ENCODE results near the gene MACROD2.

Gene MACROD2

DNA sequence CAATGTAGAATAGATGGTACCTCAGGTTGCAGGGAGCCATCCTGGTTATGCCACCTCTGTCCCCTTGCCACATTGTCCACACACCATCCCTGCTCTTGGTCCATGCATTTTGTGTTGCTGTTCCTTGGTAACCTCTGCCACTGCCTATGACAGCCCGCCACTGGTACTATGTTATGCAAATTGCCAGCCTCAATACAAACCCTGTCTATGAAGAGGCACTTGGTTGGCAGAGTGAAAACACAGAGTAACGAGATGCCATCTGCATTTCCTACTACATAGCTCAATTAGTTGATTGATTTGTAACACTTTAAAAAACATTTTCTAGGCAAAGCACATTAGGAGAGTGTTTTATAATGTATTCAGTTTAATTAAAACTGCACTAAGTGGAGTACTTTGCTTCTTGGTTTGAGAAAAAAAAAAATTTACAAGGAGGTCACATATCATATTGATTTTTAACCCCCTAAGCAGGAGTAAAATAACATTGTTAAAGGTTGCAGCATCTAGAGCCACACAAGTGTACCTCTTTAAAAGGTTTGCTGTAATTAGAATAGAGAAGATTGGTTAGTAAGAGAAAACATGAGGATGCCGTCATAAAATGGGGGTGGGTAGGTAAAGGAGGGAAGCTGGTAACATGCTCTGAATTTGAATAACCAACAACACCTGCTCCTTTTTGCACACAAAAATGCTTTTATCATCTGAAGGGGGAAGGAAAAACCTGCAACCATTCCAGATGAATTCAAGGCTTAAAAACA, 1760.9 kb downstream of the MACROD2 start:
- H3K36me3 Mint-ChIP-seq (ENCODE audit: low read depth) = no peaks in the 10 kb centered on the region
- no peaks in the 10 kb centered on the region for H3K27me3 Mint-ChIP-seq (ENCODE audit: low read depth)
- H3K4me1 Mint-ChIP-seq (ENCODE audit: low read depth) = no peaks in the 10 kb centered on the region
- no peak for DNase-seq (ENCODE audit: low spot score)
- no peak overlapping the region for H3K27ac Mint-ChIP-seq
- H3K9me3 Mint-ChIP-seq = peaks cover 8% of the 10 kb centered on the region
- no peak overlapping the region for H3K4me3 Mint-ChIP-seq

DNA sequence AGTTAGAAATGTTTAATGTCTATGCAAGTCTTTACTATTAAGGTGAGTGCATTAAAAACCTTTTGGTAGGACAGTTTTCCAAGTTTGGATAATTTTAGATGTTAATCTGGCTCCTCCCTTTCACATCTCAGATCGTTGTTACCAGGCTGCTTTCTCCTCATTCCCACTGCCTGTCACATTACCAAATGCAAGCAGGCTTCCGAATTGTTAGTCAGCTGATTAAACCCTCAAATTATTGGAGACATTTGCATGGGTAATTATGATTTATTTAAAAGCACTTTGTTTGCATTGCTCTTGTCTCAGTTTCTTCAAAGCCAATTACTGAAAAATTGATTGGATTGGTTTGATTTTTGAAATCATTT, 1761.4 kb downstream of the MACROD2 start:
- Mint-ChIP-seq H3K4me1 (ENCODE audit: low read depth) (no peaks in the 10 kb centered on the region), H3K27ac (no peak overlapping the region), H3K4me3 (no peak overlapping the region), H3K27me3 (ENCODE audit: low read depth) (no peaks in the 10 kb centered on the region), H3K9me3 (peaks cover 8% of the 10 kb centered on the region), H3K36me3 (ENCODE audit: low read depth) (no peaks in the 10 kb centered on the region)
- no peak for DNase-seq (ENCODE audit: low spot score)

DNA sequence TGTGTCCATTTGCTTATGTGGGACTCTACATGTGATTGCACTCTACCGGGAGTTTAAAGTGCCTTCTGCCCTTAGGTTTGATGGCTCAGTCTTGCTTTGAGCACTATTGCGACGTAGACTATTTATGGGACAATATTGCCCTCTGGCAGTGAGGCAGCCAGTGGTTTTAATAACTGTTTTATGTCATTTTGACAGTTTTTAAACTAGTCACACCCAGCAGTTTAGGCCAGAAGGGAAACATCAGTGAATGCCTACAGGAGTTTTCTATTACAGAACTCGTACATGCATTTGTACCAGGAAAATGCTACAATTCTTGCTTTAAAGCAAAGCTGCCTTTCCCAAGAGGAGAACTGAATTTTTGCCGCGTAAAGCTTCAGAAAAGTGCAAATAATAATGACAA, 1764.3 kb downstream of the MACROD2 start:
- Mint-ChIP-seq H3K36me3 (ENCODE audit: low read depth) (no peaks in the 10 kb centered on the region), H3K4me3 (no peak overlapping the region), H3K27ac (no peak overlapping the region), H3K4me1 (ENCODE audit: low read depth) (no peaks in the 10 kb centered on the region), H3K27me3 (ENCODE audit: low read depth) (no peaks in the 10 kb centered on the region), H3K9me3 (peaks cover 8% of the 10 kb centered on the region)
- no peak for DNase-seq (ENCODE audit: low spot score)

DNA sequence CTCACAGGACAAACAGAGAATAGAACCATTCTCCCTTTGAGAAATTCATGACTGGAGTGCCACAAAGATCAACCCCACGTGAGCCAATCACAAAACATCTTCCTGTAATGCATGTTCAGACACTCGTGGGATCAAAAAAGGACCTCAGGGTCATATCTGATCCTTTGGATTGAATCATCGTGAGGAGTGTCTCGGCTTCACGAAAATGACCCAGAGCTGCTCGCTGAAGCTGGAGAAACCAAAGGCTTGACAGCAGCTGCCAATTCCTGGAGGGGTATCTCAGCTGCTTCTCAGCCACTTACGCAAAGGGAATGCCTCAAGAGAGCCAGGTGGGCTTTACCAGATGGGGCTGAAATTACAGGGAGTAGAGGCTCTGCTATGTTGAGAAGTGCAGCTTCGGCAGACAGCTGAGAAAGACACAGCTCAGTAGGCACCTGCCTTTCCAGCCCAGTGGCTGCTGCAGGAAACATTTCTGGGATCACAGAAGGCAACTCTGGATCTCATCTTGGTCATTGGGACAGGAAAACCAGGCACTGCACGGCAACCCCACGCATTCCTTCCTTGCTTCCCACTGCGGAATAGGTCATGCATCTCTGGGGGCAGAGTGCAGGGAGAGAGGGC, 1764.8 kb downstream of the MACROD2 start:
- Mint-ChIP-seq H3K9me3 (peaks cover 13% of the 10 kb centered on the region), H3K4me3 (no peak overlapping the region), H3K27me3 (ENCODE audit: low read depth) (no peaks in the 10 kb centered on the region), H3K36me3 (ENCODE audit: low read depth) (no peaks in the 10 kb centered on the region), H3K4me1 (ENCODE audit: low read depth) (no peaks in the 10 kb centered on the region), H3K27ac (no peak overlapping the region)
- DNase-seq (ENCODE audit: low spot score) = no peak

DNA sequence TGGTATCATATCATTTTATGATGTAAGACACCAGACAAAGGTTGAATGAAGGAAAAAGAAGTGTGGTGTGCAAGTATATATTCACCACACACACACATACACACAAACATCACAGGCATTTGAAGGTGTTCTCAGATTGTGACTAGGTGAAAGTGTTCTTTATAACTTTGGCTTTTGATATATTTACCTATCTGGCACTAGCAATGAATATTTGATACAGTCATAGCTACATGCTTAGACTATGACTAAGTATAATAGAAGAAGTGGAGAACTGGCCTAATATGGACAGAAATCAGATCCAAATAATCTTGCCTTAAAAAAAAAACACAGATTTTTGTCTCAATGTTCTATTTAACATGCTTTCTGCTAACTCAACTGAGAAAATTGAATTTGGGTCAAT, 1768.0 kb downstream of the MACROD2 start:
- no peak for DNase-seq (ENCODE audit: low spot score)
- H3K9me3 Mint-ChIP-seq = peaks cover 7% of the 10 kb centered on the region
- no peak overlapping the region for H3K4me3 Mint-ChIP-seq
- no peaks in the 10 kb centered on the region for H3K4me1 Mint-ChIP-seq (ENCODE audit: low read depth)
- no peaks in the 10 kb centered on the region for H3K36me3 Mint-ChIP-seq (ENCODE audit: low read depth)
- H3K27me3 Mint-ChIP-seq (ENCODE audit: low read depth) = no peaks in the 10 kb centered on the region
- H3K27ac Mint-ChIP-seq = no peak overlapping the region

DNA sequence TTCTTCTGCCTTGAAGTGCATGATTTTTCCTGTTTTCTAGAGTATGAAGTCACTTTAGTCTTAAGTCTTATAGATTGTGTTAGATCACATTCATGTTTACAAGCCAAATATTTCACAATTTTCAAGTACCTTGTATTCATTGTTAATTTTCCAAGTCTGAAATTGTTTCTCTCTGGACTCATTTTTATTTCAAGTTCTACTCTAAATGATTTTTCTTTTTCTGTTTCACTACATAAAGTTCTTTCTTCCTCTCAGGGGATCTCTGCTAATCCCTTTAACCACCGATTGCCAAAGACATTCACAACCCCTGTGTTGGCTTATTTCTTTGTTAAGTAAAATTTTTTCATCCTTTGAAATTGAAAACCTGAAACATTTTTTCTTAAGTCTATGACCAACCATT, 1772.3 kb downstream of the MACROD2 start:
- no peaks in the 10 kb centered on the region for H3K36me3 Mint-ChIP-seq (ENCODE audit: low read depth)

DNA sequence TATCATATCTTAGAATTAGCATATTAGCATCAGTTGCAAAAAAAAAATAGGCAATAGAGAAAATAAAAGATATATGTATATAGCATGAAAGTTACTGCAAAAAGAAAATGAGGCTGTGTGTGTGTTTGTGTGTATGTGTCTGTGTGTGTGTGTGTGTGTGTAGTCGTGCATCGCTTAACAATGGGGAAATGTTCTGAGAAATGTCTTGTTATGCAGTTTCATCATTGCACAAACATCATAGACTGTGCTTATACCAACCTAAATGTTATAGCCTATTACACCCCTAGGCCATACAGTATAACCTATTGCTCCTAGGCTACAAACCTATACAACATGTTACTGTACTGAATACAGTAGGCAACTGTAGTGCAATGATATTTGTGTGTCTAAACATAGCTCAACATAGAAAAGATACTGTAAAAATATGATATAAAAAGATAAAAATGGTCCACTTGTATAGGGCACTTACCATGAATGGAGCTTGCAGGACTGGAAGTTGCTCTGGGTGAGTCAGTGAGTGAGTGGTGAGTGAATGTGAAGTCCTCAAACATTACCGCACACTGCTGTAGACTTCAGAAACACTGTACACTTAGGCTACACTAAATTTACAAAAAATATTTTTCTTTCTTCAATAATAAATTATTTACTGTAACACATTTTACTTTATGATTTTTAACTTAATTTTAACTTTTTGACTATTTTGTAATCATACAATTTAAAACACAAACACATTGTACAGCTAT, 1772.9 kb downstream of the MACROD2 start:
- Mint-ChIP-seq H3K4me1 (ENCODE audit: low read depth) (no peaks in the 10 kb centered on the region), H3K4me3 (no peak overlapping the region), H3K27ac (no peak overlapping the region), H3K36me3 (ENCODE audit: low read depth) (no peaks in the 10 kb centered on the region), H3K27me3 (ENCODE audit: low read depth) (no peaks in the 10 kb centered on the region), H3K9me3 (peaks cover 11% of the 10 kb centered on the region)
- no peak for DNase-seq (ENCODE audit: low spot score)

More for the DNA sequence above, 1772.3 kb downstream of the MACROD2 start:
- Mint-ChIP-seq H3K9me3 (peaks cover 11% of the 10 kb centered on the region), H3K4me3 (no peak overlapping the region), H3K4me1 (ENCODE audit: low read depth) (no peaks in the 10 kb centered on the region), H3K27me3 (ENCODE audit: low read depth) (no peaks in the 10 kb centered on the region), H3K27ac (no peak overlapping the region)
- DNase-seq (ENCODE audit: low spot score) = no peak

DNA sequence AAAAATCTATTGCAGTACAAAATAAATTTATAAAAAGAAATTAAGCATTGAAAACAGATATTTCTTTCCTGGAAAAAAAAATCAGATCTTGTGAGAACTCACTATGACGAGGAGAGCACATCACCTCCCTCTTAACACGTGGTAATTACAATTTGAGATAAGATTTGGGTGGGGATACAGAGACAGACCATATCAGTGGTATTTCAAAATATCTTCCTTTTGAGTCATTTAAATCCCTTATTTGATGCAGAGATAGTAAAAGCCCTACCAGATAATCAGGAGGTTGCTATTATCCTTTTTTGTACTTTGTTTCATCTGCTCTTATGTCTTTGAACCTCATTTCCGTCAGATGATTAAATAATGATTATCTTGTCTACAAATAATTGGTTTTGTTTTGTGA, 1777.5 kb downstream of the MACROD2 start:
- Mint-ChIP-seq H3K36me3 (ENCODE audit: low read depth) (no peaks in the 10 kb centered on the region), H3K27me3 (ENCODE audit: low read depth) (no peaks in the 10 kb centered on the region), H3K4me1 (ENCODE audit: low read depth) (no peaks in the 10 kb centered on the region), H3K9me3 (peaks cover 3% of the 10 kb centered on the region), H3K4me3 (no peak overlapping the region), H3K27ac (no peak overlapping the region)
- no peak for DNase-seq (ENCODE audit: low spot score)

DNA sequence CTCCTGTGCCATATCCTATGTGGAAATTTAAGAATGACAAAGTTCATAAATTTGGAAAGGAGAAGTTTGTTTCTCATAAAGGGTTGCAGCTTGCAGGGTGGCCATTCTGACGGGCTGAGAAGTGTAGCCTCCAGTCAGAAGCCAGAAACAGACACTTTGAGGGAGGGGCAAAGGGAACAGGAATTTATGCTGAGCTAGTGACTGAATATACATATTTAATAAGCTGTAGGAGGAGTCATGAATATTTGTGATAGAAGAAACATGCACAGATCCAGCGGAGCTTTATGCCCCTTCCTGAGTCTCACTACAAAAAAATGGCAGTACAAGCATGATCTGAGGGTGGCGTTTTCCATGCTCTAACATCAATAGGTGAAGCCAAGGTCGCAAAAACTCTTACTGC, 1779.6 kb downstream of the MACROD2 start:
- peaks cover 3% of the 10 kb centered on the region for H3K9me3 Mint-ChIP-seq
- no peaks in the 10 kb centered on the region for H3K27me3 Mint-ChIP-seq (ENCODE audit: low read depth)
- no peaks in the 10 kb centered on the region for H3K36me3 Mint-ChIP-seq (ENCODE audit: low read depth)
- H3K4me3 Mint-ChIP-seq = no peak overlapping the region
- no peaks in the 10 kb centered on the region for H3K4me1 Mint-ChIP-seq (ENCODE audit: low read depth)
- DNase-seq (ENCODE audit: low spot score) = no peak
- no peak overlapping the region for H3K27ac Mint-ChIP-seq

DNA sequence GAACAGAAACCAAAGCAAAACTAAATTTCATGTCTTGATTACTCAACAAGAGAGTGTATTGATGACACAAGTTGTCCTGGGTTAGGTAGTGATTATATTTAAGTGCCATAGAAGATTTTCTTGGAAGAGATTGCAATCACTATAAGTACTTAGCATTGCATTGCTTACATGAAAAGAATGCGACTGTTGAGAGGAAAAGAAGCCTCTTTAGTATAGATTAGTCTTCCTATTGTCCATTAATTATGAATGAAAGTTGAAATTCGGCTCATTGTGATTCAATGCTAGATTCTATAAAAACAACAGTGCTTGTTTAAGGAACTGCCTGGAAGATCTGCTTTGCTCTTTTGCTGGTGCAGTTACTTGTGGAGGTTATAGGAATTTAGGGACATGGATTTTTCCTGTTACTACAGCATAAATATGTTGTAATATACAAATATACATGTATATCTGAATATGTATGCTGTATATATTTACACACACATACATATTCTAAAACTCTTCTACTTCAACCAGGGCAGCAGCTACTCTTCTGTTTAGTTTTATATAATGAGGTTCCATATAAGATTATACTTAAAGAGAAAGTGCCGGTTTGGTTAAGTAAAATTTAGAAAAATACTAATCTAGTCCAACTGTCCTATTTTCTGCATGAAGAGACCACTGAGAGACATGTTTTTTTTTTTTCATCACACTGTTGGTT, 1781.6 kb downstream of the MACROD2 start:
- no peaks in the 10 kb centered on the region for H3K36me3 Mint-ChIP-seq (ENCODE audit: low read depth)
- no peak overlapping the region for H3K4me3 Mint-ChIP-seq
- H3K4me1 Mint-ChIP-seq (ENCODE audit: low read depth) = no peaks in the 10 kb centered on the region
- H3K27ac Mint-ChIP-seq = no peak overlapping the region
- no peak for DNase-seq (ENCODE audit: low spot score)
- H3K9me3 Mint-ChIP-seq = peaks cover 13% of the 10 kb centered on the region
- H3K27me3 Mint-ChIP-seq (ENCODE audit: low read depth) = no peaks in the 10 kb centered on the region

DNA sequence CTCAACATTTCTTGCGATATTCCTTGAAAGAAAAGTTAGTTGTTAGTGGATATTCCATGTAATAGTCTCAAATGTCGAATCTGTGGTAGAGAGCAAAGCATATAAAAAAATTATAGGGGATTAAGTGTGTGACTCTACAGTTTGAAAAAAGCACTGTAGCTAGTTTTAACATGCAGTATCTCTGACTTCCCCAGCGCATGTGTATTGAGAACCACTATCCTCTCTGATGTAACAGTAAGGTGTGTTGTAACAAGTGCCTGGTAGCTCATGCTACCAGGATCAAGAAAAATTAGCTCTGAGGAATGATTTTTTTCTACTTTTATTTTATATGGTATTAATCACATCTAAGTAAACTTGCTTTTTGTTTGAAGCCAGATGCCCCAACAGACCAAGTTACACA, 1788.7 kb downstream of the MACROD2 start:
- Mint-ChIP-seq H3K4me1 (ENCODE audit: low read depth) (no peaks in the 10 kb centered on the region), H3K27ac (no peak overlapping the region), H3K36me3 (ENCODE audit: low read depth) (no peaks in the 10 kb centered on the region), H3K9me3 (peaks cover 24% of the 10 kb centered on the region), H3K27me3 (ENCODE audit: low read depth) (no peaks in the 10 kb centered on the region), H3K4me3 (no peak overlapping the region)
- no peak for DNase-seq (ENCODE audit: low spot score)

DNA sequence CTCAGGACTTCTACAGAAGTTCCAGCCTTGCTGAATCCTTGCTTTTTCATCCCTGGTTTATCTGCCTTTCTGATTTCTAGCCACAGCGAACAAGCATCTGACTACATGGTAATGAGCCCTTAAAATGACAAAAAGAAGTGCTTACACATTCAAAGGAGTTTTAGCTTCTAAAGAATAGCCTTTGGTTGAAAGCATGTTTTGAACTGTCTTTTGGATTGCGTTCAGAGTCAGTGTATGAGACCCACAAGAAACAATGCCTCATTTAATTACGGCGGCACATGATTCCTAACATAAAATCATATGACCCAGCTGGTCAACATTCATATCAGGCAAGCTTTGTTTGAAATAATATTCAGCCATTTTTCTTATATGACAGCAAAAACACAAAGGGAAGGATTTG, 1793.8 kb downstream of the MACROD2 start:
- no peak overlapping the region for H3K27ac Mint-ChIP-seq
- H3K4me1 Mint-ChIP-seq (ENCODE audit: low read depth) = no peaks in the 10 kb centered on the region
- no peaks in the 10 kb centered on the region for H3K27me3 Mint-ChIP-seq (ENCODE audit: low read depth)
- no peak overlapping the region for H3K4me3 Mint-ChIP-seq
- H3K36me3 Mint-ChIP-seq (ENCODE audit: low read depth) = no peaks in the 10 kb centered on the region
- peaks cover 5% of the 10 kb centered on the region for H3K9me3 Mint-ChIP-seq
- no peak for DNase-seq (ENCODE audit: low spot score)

DNA sequence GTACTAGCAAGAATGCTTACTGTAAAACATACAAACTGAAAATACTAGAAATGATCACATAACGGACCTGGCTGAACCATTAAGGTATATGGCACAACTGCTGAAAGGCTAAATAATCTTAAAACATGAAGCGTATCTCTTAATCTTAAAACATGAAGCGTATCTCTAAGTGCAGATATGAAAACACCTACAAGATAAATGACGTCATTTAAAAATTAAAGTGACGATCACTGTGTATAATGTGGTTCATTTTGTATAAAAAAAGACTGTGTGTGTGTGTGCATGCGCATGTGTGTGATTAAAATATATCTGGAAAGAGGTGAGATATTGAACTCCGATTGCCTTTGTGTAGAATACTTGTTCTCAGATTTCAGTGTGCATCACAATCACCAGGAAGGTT, 1797.5 kb downstream of the MACROD2 start:
- H3K9me3 Mint-ChIP-seq = no peaks in the 10 kb centered on the region
- DNase-seq (ENCODE audit: low spot score) = no peak
- no peak overlapping the region for H3K4me3 Mint-ChIP-seq
- H3K36me3 Mint-ChIP-seq (ENCODE audit: low read depth) = no peaks in the 10 kb centered on the region
- no peaks in the 10 kb centered on the region for H3K4me1 Mint-ChIP-seq (ENCODE audit: low read depth)
- no peaks in the 10 kb centered on the region for H3K27me3 Mint-ChIP-seq (ENCODE audit: low read depth)
- no peak overlapping the region for H3K27ac Mint-ChIP-seq

DNA sequence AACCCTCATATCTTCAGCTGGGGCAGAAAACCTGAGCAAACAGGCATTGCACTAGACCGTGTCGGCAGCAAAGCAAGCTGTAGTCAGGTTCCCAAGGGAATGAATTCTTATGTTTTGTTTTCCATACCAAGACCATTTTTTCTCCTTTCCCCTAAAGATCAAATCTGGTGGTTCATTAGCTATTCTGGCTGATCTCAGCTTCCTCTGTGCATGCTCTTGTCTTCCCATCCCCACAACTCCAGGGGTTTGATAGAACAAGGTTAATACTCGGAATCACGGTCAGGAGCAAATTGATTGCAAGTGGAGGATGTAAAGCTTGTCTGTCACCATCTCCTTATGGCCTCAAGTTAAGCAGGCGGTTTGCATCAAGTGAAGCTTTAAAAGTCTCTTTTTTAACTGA, 1799.1 kb downstream of the MACROD2 start:
- no peaks in the 10 kb centered on the region for H3K36me3 Mint-ChIP-seq (ENCODE audit: low read depth)
- no peaks in the 10 kb centered on the region for H3K27me3 Mint-ChIP-seq (ENCODE audit: low read depth)
- no peak overlapping the region for H3K4me3 Mint-ChIP-seq
- no peaks in the 10 kb centered on the region for H3K9me3 Mint-ChIP-seq
- H3K4me1 Mint-ChIP-seq (ENCODE audit: low read depth) = no peaks in the 10 kb centered on the region
- H3K27ac Mint-ChIP-seq = no peak overlapping the region
- no peak for DNase-seq (ENCODE audit: low spot score)
